HFFc6 (cell line): ENCODE measurements around the gene ADGRA1. TPM values are rescaled to one million over a fixed set of nuclear protein-coding genes. Genes with fewer than 3 reads are reported as not detected.

Experiments used
- DNase-seq: peaks from one replicate; pipeline ENCODE4 v3.0.0-alpha.2; 2018
- H3K27ac Mint-ChIP-seq: 2 replicates; pipeline ENCODE4 v1.8.0; 2020; ENCODE audit warnings: mild to moderate bottlenecking, mixed read lengths
- H3K27me3 Mint-ChIP-seq: 2 replicates; pipeline ENCODE4 v1.8.0; 2021; ENCODE audit warnings: mild to moderate bottlenecking, moderate library complexity, mixed read lengths; ENCODE audit not compliant: insufficient read depth
- H3K36me3 Mint-ChIP-seq: 2 replicates; pipeline ENCODE4 v1.8.0; 2021; ENCODE audit warnings: low read depth, mixed read lengths
- H3K4me1 Mint-ChIP-seq: 2 replicates; pipeline ENCODE4 v1.8.0; 2020; ENCODE audit warnings: low read depth, mixed read lengths
- H3K4me3 Mint-ChIP-seq: 2 replicates; pipeline ENCODE4 v1.8.0; 2020; ENCODE audit warnings: mild to moderate bottlenecking, moderate library complexity, mixed read lengths
- H3K9me3 Mint-ChIP-seq: 2 replicates; pipeline ENCODE4 v1.8.0; 2020; ENCODE audit warnings: mild to moderate bottlenecking, mixed read lengths
- CTCF ChIP-seq: fragments of 200-600 bp; sonication (generic); IDR thresholded peaks from 2 replicates; pipeline ENCODE4 v1.5.0; 2021; ENCODE audit warnings: antibody characterized with exemption, mild to moderate bottlenecking
- total RNA-seq, 6 experiments: library from RNA; stranded (reverse); fragmentation: NEBNext Ultra II Directional; extraction: Animal tissue kit (Norgen Biotek cat#: 25700); gene quantifications; 2 replicates in 1 of 6; 3 replicates in 5 of 6; pipeline ENCODE4 v1.2.3, GENCODE V29; 2021

Gene ADGRA1
- total RNA-seq, 6 experiments from 2014 or later = not detected

GRCh38 chr10:133151543-133151972 lies 63.8 kb downstream of the ADGRA1 start:
- peaks cover 40% of the 10 kb centered on the region for H3K27me3 Mint-ChIP-seq
- no peak for DNase-seq
- H3K36me3 Mint-ChIP-seq = no peaks in the 10 kb centered on the region
- H3K4me3 Mint-ChIP-seq = no peak overlapping the region
- H3K4me1 Mint-ChIP-seq = no peaks in the 10 kb centered on the region
- no peak for TF ChIP-seq CTCF
- H3K27ac Mint-ChIP-seq = no peak overlapping the region
- peaks cover 9% of the 10 kb centered on the region for H3K9me3 Mint-ChIP-seq

GRCh38 chr10:133154411-133154810 lies 66.7 kb downstream of the ADGRA1 start:
- TF ChIP-seq CTCF = no peak
- no peaks in the 10 kb centered on the region for H3K4me1 Mint-ChIP-seq
- no peaks in the 10 kb centered on the region for H3K36me3 Mint-ChIP-seq
- no peak overlapping the region for H3K27ac Mint-ChIP-seq
- peaks cover 26% of the 10 kb centered on the region for H3K27me3 Mint-ChIP-seq
- no peak overlapping the region for H3K4me3 Mint-ChIP-seq
- H3K9me3 Mint-ChIP-seq = no peaks in the 10 kb centered on the region
- no peak for DNase-seq

GRCh38 chr10:133154996-133155778 lies 67.5 kb downstream of the ADGRA1 start:
- Mint-ChIP-seq H3K27me3 (peaks cover 25% of the 10 kb centered on the region), H3K4me3 (no peak overlapping the region), H3K9me3 (no peaks in the 10 kb centered on the region), H3K36me3 (no peaks in the 10 kb centered on the region), H3K27ac (no peak overlapping the region), H3K4me1 (no peaks in the 10 kb centered on the region)
- TF ChIP-seq CTCF = no peak
- no peak for DNase-seq

GRCh38 chr10:133156674-133157579 lies 69.2 kb downstream of the ADGRA1 start:
- TF ChIP-seq CTCF = no peak
- no peaks in the 10 kb centered on the region for H3K9me3 Mint-ChIP-seq
- no peak overlapping the region for H3K4me3 Mint-ChIP-seq
- no peaks in the 10 kb centered on the region for H3K36me3 Mint-ChIP-seq
- no peaks in the 10 kb centered on the region for H3K4me1 Mint-ChIP-seq
- H3K27me3 Mint-ChIP-seq = peaks cover 12% of the 10 kb centered on the region
- no peak overlapping the region for H3K27ac Mint-ChIP-seq
- DNase-seq = no peak

GRCh38 chr10:133157662-133158436 lies 70.1 kb downstream of the ADGRA1 start:
- no peaks in the 10 kb centered on the region for H3K9me3 Mint-ChIP-seq
- no peaks in the 10 kb centered on the region for H3K4me1 Mint-ChIP-seq
- H3K36me3 Mint-ChIP-seq = no peaks in the 10 kb centered on the region
- H3K4me3 Mint-ChIP-seq = no peak overlapping the region
- DNase-seq = no peak
- no peak overlapping the region for H3K27ac Mint-ChIP-seq
- H3K27me3 Mint-ChIP-seq = peaks cover 14% of the 10 kb centered on the region
- no peak for TF ChIP-seq CTCF
